GM21825 (cell line): ENCODE measurements around the gene SFMBT2.
"Not testable (repeated sequence)": the region's sequence is repeated elsewhere in the genome, so short reads cannot be mapped to it uniquely, and the experiment has no call there.

Experiments
- ATAC-seq: cut with Tn5 transposase; IDR thresholded peaks from one replicate; pipeline ENCODE4 v1.9.1; 2021; ENCODE audit warnings: mild to moderate bottlenecking, moderate library complexity; ENCODE audit not compliant: unreplicated experiment

Gene SFMBT2

DNA sequence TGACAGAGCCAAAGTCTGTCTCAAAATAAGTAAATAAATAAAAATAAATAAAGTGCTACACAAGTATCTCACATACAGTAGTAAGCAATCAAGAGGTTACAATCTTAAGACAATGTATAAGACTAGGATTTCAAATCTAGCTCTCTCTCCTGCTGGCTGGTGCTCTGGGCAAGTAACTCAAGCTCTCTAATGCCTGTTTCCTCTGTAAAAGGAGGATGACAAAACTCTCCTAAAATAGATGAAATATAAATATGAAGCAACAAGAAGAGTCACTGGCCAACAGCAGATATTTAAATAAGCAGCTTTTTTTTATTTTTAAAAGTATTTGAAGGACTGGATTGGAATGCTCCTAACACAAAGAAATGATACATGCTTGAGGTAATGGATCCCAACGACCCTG, 7.2 kb downstream of the SFMBT2 start:
- ATAC-seq = no peak

- ATAC-seq = no peak
These were observed 9.1 kb downstream of the SFMBT2 start for GRCh38 chr10:7401782-7402181.

DNA sequence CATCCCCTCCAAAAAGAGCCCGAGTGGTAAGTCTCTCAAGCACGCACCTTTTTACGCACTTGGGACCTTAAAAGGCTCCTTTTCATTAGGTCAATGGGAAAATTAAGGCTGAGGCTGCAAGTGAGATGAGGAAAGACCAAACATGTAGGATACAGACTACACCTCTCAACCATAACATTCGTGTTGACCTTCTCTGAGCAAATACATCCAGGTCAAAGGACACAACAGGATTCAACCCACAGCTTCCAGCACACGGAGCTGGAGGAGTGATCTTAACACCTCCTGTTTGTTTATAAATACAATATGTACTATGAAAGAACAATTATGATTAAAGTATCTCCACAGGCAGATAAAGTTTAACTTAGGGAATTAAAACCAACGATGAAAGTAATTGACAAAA, 9.7 kb downstream of the SFMBT2 start:
- no peak for ATAC-seq

DNA sequence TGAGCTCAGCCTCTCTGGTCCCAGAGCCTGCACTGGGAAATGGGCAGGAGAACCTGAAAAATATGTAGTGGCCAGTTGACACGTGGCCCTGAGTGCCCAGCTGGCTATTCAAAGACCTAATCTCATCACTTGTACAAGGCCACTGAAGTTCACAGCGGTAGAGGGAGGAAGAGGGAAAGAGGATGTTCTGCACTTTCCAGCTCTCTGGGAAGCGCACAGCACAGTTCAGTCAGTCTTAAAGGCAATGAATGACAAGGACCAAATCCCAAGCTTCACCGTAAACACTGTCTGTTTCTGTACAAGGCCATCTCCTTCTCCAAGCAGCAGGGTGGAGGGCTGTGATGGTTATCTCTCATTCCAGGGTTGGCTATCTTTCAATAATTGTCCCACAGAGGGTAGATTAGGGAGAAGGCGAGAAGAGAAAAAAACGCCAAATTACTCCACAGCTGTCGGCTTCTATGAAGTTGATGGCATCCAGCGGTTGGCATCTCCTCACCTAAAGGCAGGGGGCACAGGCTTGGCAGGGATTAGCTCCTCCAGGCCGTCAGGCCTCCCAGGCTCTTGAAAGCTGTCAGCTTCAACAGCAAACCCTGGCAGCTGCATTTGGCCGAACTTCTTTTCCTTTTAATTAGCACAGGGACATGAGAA, 10.6 kb downstream of the SFMBT2 start:
- ATAC-seq = no peak

DNA sequence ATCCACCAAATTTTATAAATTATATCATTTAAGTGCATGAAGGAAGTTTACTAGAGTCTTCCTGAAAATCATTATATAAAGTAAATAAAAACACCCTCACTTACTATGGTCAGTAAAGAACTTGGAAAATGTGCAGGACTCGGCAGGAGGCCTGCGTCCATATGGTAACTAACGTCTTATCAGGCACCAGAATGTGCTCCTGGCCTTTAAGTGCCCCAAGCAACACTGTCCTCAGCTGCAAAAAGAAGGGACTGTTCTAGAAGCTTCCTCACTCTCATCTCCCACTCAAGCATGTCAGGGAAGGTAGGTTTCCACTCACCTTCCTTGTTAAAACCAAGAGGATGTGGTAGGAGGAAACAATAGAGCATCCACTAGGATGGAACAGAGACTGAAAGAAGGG, 11.3 kb downstream of the SFMBT2 start:
- no peak for ATAC-seq

DNA sequence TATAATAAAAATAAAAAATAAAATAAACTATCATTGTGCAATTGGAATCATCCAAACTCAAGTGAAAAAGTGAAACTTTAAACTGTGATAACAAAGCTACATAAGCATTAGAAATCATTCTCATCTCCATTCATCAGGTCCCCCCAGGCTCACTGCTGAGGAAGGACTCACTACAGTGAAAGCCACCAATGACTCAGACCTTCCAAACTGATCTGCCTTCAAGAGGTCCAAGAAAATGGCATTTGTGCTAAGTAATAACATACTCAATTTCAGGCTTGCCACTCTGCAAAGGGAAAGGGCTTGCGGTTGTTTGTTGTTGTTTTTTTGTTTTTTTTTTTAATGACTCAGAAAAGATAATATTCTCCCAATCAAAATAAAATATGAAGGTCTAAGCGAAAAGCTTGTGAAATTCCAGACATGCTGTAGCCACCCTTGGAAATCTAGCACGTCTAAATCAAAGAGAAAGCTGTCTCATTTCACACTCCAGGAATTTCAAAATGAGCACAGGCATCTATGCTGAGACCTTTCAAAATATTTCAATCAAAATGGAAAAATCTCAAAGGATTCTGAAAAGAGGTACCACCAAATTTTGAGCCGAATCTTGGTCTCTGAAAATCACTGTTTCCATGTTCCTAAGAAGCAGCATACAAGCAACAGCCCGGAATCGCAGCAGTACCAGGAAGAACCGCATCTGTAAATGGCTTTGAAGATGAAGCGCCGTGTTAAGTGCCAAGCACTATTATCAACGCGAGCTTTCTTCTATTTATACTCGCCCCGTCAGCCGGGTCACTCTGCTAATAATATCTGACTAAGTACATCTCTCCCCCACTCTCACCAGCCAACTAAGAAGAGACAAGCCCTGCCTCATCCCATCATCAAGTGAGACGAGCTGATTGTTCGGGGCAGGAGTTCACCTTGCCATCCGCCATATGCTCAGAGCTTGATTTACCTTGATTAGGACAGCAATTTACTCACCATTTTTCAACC, 13.5 kb downstream of the SFMBT2 start:
- no peak for ATAC-seq

- ATAC-seq = not testable (repeated sequence)
These were observed 18.5 kb downstream of the SFMBT2 start for GRCh38 chr10:7392301-7392700.

GRCh38 chr10:7391748-7392147, 19.1 kb downstream of the SFMBT2 start:
- no peak for ATAC-seq

GRCh38 chr10:7390689-7391110, 20.1 kb downstream of the SFMBT2 start:
- not testable (repeated sequence) for ATAC-seq

DNA sequence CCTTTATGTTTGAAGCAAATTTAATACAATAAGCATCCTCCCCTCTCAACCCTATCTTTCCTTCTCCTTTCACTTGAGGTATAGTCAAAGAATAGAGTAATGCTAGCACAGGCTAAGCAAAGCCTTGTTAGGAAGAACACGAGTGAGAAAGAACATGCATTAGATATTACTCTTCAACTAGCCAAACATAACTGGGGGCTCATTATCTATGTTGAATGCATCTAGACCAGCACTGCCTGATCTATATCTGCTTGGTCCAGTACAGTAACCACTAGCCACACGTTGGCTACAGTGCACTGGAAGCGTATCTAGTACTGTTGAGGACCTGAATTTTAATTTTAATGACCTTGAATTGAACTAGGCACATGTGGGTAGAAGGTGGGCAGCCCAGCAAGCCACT, 21.0 kb downstream of the SFMBT2 start:
- ATAC-seq = no peak

- no peak for ATAC-seq
These were observed 21.5 kb downstream of the SFMBT2 start for GRCh38 chr10:7389346-7389745.

- no peak for ATAC-seq
These were observed 22.2 kb downstream of the SFMBT2 start for GRCh38 chr10:7388602-7389001.

GRCh38 chr10:7388149-7388548, 22.7 kb downstream of the SFMBT2 start:
- ATAC-seq = not testable (repeated sequence)

DNA sequence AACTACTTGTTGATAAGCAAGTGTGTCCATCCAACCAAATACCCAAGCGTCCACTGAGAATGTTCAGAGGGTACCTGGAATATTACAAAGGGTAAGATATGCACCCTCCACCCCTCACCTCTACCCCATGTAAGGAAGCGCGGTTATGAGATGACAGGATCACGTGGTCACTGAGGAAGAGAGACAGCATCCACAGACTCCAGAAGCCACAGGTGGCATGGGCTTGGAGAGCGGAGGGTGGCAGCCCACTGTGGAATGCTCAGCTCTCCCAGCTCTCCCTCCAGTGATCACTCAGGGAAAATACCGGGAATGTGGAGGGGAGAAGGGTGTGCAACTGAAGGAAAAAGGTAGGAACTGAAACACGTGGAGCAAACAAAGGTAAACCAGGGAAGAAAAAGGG, 25.7 kb downstream of the SFMBT2 start:
- ATAC-seq = no peak

GRCh38 chr10:7383442-7383841, 27.4 kb downstream of the SFMBT2 start:
- no peak for ATAC-seq

- ATAC-seq = no peak
These were observed 30.1 kb downstream of the SFMBT2 start for GRCh38 chr10:7380704-7381241.

- no peak for ATAC-seq
These were observed 32.0 kb downstream of the SFMBT2 start for GRCh38 chr10:7378602-7379403.

GRCh38 chr10:7377614-7378248, 33.1 kb downstream of the SFMBT2 start:
- no peak for ATAC-seq

- no peak for ATAC-seq
These were observed 36.0 kb downstream of the SFMBT2 start for GRCh38 chr10:7374795-7375194.

GRCh38 chr10:7373039-7373438, 37.8 kb downstream of the SFMBT2 start:
- no peak for ATAC-seq

DNA sequence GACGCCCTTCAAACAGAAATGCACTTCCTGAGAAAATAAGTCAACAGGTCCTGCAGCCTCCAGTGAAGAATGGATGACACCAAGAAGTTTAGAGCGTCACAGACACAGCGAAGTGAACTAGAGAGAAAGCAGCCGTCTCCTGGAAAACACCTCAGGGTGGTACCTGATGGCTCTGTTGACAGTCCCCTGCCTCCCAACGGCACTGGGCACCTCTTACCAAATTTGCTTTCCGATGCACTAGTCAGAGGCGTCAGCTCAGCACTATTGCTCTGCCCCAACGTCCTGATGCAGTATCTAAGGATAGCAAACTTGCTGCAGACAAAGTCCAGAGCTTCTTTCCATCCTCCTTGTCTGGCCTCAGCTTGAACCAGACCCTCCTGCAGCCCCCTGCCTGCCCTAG, 38.3 kb downstream of the SFMBT2 start:
- no peak for ATAC-seq
